ENCODE data around the gene KIF1B. TPM values are rescaled to one million over a fixed set of nuclear protein-coding genes. Genes with fewer than 3 reads are reported as not detected.

The KIF1B gene
- total and polyA plus RNA-seq, 2 experiments from 2014 or later, result 21.5 to 68.4 TPM

- TF ChIP-seq ETS1 (IDR thresholded peaks at IDR 0.05) (no peak), NANOG (IDR thresholded peaks at IDR 0.05; ENCODE audit: borderline replicate concordance) (no peak), CREB1 (CRISPR knock-in tag; IDR thresholded peaks at IDR 0.05; ENCODE audit: low read depth) (no peak), ZNF331 (CRISPR knock-in tag; IDR thresholded peaks at IDR 0.05; ENCODE audit: low read depth) (no peak)
- TF ChIP-seq, protein P1, sequence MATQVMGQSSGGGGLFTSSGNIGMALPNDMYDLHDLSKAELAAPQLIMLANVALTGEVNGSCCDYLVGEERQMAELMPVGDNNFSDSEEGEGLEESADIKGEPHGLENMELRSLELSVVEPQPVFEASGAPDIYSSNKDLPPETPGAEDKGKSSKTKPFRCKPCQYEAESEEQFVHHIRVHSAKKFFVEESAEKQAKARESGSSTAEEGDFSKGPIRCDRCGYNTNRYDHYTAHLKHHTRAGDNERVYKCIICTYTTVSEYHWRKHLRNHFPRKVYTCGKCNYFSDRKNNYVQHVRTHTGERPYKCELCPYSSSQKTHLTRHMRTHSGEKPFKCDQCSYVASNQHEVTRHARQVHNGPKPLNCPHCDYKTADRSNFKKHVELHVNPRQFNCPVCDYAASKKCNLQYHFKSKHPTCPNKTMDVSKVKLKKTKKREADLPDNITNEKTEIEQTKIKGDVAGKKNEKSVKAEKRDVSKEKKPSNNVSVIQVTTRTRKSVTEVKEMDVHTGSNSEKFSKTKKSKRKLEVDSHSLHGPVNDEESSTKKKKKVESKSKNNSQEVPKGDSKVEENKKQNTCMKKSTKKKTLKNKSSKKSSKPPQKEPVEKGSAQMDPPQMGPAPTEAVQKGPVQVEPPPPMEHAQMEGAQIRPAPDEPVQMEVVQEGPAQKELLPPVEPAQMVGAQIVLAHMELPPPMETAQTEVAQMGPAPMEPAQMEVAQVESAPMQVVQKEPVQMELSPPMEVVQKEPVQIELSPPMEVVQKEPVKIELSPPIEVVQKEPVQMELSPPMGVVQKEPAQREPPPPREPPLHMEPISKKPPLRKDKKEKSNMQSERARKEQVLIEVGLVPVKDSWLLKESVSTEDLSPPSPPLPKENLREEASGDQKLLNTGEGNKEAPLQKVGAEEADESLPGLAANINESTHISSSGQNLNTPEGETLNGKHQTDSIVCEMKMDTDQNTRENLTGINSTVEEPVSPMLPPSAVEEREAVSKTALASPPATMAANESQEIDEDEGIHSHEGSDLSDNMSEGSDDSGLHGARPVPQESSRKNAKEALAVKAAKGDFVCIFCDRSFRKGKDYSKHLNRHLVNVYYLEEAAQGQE (IDR thresholded peaks at IDR 0.05; ENCODE audit: unreplicated experiment), result no peak
Observed at GRCh38 chr1:10361515-10361914, 151.1 kb downstream of the KIF1B start (continued).

- H3K27me3 ChIP-seq (ENCODE audit: insufficient read depth), result no peaks in the 10 kb centered on the region
- ATAC-seq (no peak), DNase-seq (ENCODE audit: low spot score) (no peak)
- H3K36me3 ChIP-seq (ENCODE audit: insufficient read depth), result peaks cover 25% of the 10 kb centered on the region
- H4K20me1 ChIP-seq (replicated peaks; ENCODE audit: insufficient read depth), result no peaks in the 10 kb centered on the region
- no peaks in the 10 kb centered on the region for H3K79me2 ChIP-seq (replicated peaks; ENCODE audit: insufficient read depth)
- H3K27ac ChIP-seq (ENCODE audit: low read depth), result no peak overlapping the region
- Mint-ChIP-seq H3K27me3 (ENCODE audit: insufficient read depth, low read depth, poor library complexity) (no peaks in the 10 kb centered on the region), H3K9me3 (no peaks in the 10 kb centered on the region; the same call in 2 of the 3 replicates), H3K4me3 (no peak overlapping the region), H3K4me1 (no peaks in the 10 kb centered on the region), H3K36me3 (ENCODE audit: low read depth) (peaks cover 50% of the 10 kb centered on the region), H3K27ac (no peak overlapping the region)
- H2AFZ ChIP-seq, result no peak overlapping the region
- H3K4me2 ChIP-seq, result no peak overlapping the region
- H3K4me1 ChIP-seq (ENCODE audit: insufficient read depth), result no peaks in the 10 kb centered on the region
- H3F3A ChIP-seq (replicated peaks; ENCODE audit: low read depth), result no peaks in the 10 kb centered on the region
- no peaks in the 10 kb centered on the region for H3K9me2 ChIP-seq (ENCODE audit: insufficient read depth)
- no peak overlapping the region for H3K4me3 ChIP-seq
- TF ChIP-seq JUNB (IDR thresholded peaks at IDR 0.05; ENCODE audit: unreplicated experiment) (no peak), POLR2AphosphoS5 (IDR thresholded peaks at IDR 0.05; ENCODE audit: low read depth) (no peak), CTCF (conservative IDR thresholded peaks at IDR 0.05; ENCODE audit: low read depth in 2 of 2) (no peak), EZH2 (IDR thresholded peaks at IDR 0.05; ENCODE audit: low read depth, unreplicated experiment) (no peak), ZNF331 (CRISPR knock-in tag; IDR thresholded peaks at IDR 0.05; ENCODE audit: low read depth) (no peak), CREB1 (CRISPR knock-in tag; IDR thresholded peaks at IDR 0.05; ENCODE audit: low read depth) (no peak), ZNF462 (CRISPR knock-in tag; IDR thresholded peaks at IDR 0.05) (no peak), NANOG (IDR thresholded peaks at IDR 0.05; ENCODE audit: borderline replicate concordance) (no peak), ZNF114 (CRISPR knock-in tag; IDR thresholded peaks at IDR 0.05) (no peak), EZH2phosphoT487 (IDR thresholded peaks at IDR 0.05; ENCODE audit: unreplicated experiment) (no peak)
Observed at GRCh38 chr1:10368194-10368593, 157.8 kb downstream of the KIF1B start.
